Peyer's patch (tissue), 4 donors: ENCODE measurements around the gene GRIN2C.

ENCODE experiments used
- CTCF ChIP-seq, 6 experiments: fragments of 450-650 bp in 4 of 6; fragments of 200-600 bp in 2 of 6; sonication (generic) in 1 of 6; IDR thresholded peaks; one replicate each; pipeline ENCODE4 v1.5.1; 2017 to 2019; ENCODE audit warnings: antibody characterized with exemption in 6 of 6, mild to moderate bottlenecking in 3 of 6, moderate library complexity in 1 of 6
- POLR2A ChIP-seq, 2 donors: fragments of 450-650 bp; IDR thresholded peaks; one replicate each; pipeline ENCODE4 v1.5.1; 2017; ENCODE audit warnings: antibody characterized with exemption in 2 of 2, mild to moderate bottlenecking in 2 of 2, moderate library complexity in 2 of 2

GRCh38 chr17:74850914-74851313 lies 8.8 kb downstream of the GRIN2C start:
- TF ChIP-seq CTCF (IDR thresholded peaks at IDR 0.05) (no peak), POLR2A (IDR thresholded peaks at IDR 0.05) (no peak)
